GM19372 (cell line): Measurements from ENCODE around the gene BMERB1.
"Not testable (repeated sequence)": the region's sequence is repeated elsewhere in the genome, so short reads cannot be mapped to it uniquely, and the experiment has no call there.

Experiments used
- ATAC-seq: cut with Tn5 transposase; IDR thresholded peaks from one replicate; pipeline ENCODE4 v1.9.1; 2021; ENCODE audit warnings: mild to moderate bottlenecking, low read depth, moderate library complexity; ENCODE audit not compliant: unreplicated experiment

Gene BMERB1

GRCh38 chr16:15459791-15460190 lies 25.4 kb downstream of the BMERB1 start:
- ATAC-seq = no peak

DNA sequence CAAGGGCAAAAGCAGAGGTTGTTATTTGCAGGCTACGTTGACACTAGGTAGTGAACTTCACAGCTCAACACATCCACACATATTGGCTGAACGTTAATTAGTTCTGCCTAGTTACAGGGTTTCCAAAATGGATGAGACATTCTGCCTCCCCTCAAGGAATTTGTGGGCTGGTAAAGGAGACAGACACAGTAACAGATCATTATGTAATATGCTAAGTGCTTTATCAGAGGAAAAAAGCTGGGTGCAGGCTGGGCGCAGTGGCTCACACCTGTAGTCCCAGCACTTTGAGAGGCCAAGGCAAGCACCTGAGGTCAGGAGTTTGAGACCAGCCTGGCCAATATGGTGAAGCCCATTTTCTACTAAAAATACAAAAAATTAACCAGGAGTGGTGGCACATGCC lies 26.2 kb downstream of the BMERB1 start:
- no peak for ATAC-seq

DNA sequence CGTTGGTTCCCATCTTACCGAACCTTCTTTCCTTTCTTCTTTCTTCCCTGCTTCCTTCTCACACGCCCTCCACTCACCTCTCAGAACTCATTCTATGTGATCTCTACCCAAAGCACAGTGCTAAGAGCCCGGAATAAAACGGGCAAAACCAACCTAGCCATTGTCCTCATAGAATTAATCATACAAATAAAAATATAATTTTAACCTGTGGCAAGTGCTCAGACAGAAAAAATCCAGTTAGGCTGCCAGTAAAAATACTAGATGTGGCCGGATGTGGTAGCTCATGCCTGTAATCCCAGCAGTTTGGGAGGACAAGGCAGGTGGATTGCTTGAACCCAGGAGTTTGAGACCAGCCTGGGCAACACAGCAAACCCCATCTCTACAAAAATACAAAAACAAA lies 27.0 kb downstream of the BMERB1 start:
- ATAC-seq = no peak

GRCh38 chr16:15464401-15465186 lies 30.2 kb downstream of the BMERB1 start:
- ATAC-seq = no peak

DNA sequence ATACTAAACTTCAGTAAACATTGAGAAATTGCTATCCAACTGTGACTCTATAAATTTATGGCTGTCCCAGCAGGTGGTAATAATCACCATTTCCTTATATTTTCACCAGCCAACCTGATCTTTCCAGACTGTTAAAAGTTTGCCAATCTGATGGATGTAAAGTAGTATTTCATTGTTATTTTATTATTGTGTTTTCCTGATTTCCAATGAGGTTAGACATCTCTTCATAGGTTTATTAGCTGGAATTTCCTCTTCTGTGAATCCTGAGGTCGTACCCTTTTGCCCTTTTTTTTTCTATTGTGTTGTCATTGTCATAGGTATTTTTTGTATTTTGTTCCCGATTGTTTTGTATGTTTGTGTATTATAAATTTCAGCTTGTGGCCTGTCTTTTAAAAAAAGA lies 31.7 kb downstream of the BMERB1 start:
- no peak for ATAC-seq

DNA sequence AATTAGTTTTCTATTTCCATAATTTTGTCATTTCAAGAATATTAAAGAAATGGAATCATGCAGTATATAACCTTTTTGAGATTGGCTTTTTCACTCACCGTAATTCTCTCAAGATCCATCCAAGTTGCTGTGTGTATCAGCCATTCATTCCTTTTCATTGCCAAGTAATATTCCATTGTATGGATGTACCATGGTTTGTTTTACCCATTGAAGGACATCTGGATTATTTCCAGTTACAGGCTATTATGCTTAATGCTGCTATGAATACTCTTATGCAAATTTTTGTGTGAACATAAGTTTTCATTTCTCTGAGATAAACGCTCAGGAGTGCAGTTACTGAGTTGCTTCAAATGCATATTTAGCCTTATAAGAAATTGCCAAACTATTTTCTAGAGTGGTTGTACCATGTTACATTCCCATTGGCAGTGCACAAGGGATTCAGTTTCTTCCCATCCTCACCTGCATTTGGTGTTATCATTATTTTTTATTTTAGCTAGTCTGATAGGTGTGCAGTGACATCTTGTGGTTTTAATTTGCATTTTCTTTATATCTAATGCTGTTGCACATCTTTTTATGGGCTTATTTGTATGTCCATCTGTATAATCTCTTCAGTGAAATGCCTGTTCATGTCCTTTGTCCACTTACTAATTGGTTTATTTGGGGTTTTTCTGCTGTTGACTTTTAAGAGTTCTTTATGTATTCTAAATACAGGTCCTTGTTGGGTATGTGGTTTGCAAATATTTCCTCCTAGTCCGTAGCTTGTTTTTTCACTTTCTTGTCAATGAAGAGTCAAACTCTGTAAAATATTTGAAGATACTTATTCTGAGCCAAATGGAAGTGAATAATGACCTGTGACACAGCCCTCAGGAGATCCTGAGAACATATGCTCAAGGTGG lies 32.7 kb downstream of the BMERB1 start:
- no peak for ATAC-seq

- not testable (repeated sequence) for ATAC-seq
Observed at GRCh38 chr16:15476971-15477370, 42.6 kb downstream of the BMERB1 start.

DNA sequence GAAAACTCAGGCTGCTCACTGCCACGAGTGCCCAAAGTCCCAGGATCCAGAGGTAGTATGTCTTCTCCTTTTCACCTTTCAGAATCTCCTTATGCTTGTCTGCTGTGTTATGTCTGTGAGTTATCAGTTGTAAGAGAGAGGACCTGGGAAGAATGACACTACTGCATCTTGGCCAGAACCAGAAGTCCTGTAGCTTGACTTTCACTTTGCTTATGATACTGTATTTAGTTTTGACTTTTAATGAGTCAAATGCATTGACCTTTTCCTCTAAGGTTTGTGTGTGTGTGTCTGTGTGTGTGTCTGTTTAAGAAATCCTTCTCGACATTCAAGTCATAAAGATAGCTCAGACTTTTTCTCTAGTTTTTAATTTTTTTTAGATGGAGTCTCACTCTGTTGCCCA lies 43.4 kb downstream of the BMERB1 start:
- no peak for ATAC-seq

DNA sequence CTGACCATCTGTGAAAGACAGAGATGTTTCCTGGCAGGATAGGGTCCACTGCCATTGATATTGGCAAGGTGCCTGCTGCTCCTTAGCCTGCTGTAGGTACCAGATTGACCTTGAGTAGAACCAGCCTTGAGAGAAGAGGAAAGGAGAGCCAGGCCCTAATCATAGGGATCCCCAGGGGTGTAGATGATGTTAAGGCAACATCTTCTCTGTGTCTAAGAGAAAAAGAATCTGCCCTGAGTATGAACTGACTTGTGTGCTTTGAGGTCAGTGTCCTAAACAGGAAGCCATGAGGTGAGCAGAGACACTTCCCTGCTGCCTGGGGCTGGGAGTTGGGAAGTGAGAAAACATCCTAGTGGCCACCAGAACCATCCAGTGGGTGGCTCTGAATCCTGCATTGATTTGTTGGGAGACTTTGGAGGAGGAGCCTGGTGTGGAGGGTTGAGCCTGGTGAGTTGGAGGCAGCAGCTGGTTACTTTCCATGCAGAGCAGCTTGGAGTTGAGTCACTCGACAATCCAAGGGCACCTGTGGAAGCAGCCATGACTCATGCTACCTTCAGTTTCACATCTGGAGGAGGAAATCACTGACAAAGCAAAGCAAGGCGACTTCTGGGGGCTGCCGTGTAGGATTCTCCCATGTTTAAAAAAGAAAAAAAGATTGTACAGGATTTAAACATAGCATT lies 47.8 kb downstream of the BMERB1 start:
- ATAC-seq = no peak

- ATAC-seq = no peak
Observed at GRCh38 chr16:15482748-15483298, 48.4 kb downstream of the BMERB1 start.

- no peak for ATAC-seq
Observed at GRCh38 chr16:15483857-15484256, 49.5 kb downstream of the BMERB1 start.

DNA sequence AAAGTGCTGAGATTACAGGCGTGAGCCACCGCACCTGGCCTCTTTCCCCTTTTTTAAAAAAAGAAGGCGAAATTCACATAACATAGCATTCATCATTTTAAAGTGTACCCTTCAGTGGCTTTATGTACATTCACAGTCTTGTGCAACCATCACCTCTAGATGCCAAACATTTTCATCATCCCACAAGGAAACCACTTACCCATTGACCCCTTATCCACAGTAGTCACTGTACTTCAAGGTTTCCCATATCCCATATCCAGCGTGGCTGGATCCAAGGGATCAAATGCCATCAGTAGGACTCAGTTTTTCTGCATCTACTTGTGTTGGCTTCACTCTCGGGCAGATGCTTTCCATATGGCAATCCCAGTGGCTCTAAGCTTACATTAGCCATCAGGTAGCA lies 50.3 kb downstream of the BMERB1 start:
- no peak for ATAC-seq

GRCh38 chr16:15485175-15485574 lies 50.8 kb downstream of the BMERB1 start:
- ATAC-seq = no peak

DNA sequence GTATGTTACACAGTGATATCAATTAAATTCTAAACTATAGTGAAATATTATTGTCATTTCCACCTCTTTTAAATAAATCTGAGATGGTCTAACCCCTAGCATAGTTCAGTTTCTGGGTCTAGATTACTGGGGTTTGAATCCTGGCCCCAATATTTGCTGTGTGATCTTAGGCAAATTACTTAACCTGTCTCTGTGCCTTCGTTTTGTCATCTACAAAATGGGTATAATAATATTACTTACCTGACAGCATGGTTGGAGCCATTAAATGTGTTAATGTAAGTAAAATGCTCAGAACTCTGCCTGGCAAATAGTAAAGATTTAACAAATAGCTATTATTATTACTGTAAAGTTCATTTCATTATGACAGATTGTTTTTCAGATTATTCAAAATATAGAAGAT lies 52.3 kb downstream of the BMERB1 start:
- ATAC-seq = no peak

GRCh38 chr16:15487336-15488284 lies 53.2 kb downstream of the BMERB1 start:
- no peak for ATAC-seq

GRCh38 chr16:15489016-15489415 lies 54.6 kb downstream of the BMERB1 start:
- ATAC-seq = no peak

GRCh38 chr16:15490123-15490711 lies 55.8 kb downstream of the BMERB1 start:
- no peak for ATAC-seq

DNA sequence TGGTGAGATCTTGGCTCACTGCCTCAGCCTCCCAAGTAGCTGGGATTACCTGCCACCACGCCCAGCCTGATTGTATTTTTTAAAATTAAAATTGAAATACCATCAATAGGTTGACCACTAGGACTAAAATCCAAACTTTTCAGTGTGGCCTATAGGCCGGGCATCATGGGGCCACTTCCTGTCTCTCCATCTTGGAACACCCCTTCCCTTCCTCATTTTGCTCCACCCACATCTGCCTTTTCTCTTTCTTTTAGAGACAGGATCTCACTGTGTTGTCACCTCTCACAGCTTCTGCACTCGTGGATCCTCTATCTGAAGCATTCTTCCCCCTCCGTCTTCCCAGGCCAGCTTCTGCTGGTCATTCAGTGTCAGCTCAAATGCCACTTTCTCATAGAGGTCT lies 57.0 kb downstream of the BMERB1 start:
- ATAC-seq = no peak

- ATAC-seq = no peak
Observed at GRCh38 chr16:15492091-15492740, 57.8 kb downstream of the BMERB1 start.
